ENCODE data around the gene CGB8.

- no peak for TF ChIP-seq EZH2 (IDR thresholded peaks at IDR 0.05; ENCODE audit: borderline replicate concordance, low read depth, low read length, severe bottlenecking)
- TF ChIP-seq CTCF (IDR thresholded peaks at IDR 0.05; ENCODE audit: borderline replicate concordance, extremely low read depth, low read length, poor library complexity, severe bottlenecking): peak; percentile 58
These were observed 24.8 kb upstream of the CGB8 start for GRCh38 chr19:49073514-49074378.
